PC-9 (cell line): Measurements from ENCODE around the gene TMOD3.

Source experiments
- EZH2 ChIP-seq: fragments of 200-600 bp; sonication (generic); IDR thresholded peaks from 2 replicates; pipeline ENCODE4 v1.8.0; 2017; ENCODE audit warnings: antibody characterized with exemption, low read depth
- TF ChIP-seq, protein P1 (sequence below): fragments of 200-600 bp; sonication (generic); conservative IDR thresholded peaks from 2 replicates; pipeline ENCODE4 v1.6.1; 2017; ENCODE audit warnings: mixed run types, antibody characterized with exemption, mild to moderate bottlenecking, moderate library complexity

DNA sequence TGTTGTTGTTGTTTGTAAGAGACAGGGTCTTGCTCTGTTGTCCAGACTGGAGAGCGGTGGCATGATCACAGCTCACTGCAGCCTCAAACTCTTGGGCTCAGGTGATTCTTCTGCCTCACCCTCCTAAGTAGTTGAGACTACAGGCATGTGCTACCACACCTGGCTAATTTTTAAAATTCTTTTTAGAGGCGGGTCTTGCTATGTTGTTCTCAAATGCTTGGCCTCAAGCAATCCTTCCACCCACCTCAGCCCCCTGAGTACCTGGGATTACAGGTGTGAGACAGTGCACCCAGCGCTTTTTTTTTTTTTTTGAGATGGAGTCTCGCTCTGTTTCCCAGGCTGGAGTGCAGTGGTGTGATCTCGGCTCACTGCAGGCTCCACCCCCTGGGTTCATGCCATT, 46.7 kb downstream of the TMOD3 start:
- TF ChIP-seq, protein P1, sequence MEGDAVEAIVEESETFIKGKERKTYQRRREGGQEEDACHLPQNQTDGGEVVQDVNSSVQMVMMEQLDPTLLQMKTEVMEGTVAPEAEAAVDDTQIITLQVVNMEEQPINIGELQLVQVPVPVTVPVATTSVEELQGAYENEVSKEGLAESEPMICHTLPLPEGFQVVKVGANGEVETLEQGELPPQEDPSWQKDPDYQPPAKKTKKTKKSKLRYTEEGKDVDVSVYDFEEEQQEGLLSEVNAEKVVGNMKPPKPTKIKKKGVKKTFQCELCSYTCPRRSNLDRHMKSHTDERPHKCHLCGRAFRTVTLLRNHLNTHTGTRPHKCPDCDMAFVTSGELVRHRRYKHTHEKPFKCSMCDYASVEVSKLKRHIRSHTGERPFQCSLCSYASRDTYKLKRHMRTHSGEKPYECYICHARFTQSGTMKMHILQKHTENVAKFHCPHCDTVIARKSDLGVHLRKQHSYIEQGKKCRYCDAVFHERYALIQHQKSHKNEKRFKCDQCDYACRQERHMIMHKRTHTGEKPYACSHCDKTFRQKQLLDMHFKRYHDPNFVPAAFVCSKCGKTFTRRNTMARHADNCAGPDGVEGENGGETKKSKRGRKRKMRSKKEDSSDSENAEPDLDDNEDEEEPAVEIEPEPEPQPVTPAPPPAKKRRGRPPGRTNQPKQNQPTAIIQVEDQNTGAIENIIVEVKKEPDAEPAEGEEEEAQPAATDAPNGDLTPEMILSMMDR, result no peak
- TF ChIP-seq EZH2, result no peak
